Endothelial cell (in vitro differentiated cells): Measurements from ENCODE around the gene ANKS1B. TPM values are rescaled to one million over a fixed set of nuclear protein-coding genes. Genes with fewer than 3 reads are reported as not detected.

Experiments used
- DNase-seq: peaks from one replicate; pipeline ENCODE4 v3.0.0; 2021; ENCODE audit warnings: low spot score
- H3K27ac Mint-ChIP-seq: one replicate; pipeline ENCODE4 v1.8.0; 2021; ENCODE audit warnings: mixed read lengths, inconsistent platforms; ENCODE audit not compliant: unreplicated experiment
- H3K27me3 Mint-ChIP-seq: one replicate; pipeline ENCODE4 v1.8.0; 2021; ENCODE audit warnings: mild to moderate bottlenecking, moderate library complexity, mixed read lengths, inconsistent platforms; ENCODE audit not compliant: unreplicated experiment
- H3K36me3 Mint-ChIP-seq: one replicate; pipeline ENCODE4 v1.8.0; 2021; ENCODE audit warnings: mild to moderate bottlenecking, low read depth, mixed read lengths, inconsistent platforms; ENCODE audit not compliant: unreplicated experiment
- H3K4me1 Mint-ChIP-seq: one replicate; pipeline ENCODE4 v1.8.0; 2021; ENCODE audit warnings: mild to moderate bottlenecking, mixed read lengths, inconsistent platforms; ENCODE audit not compliant: unreplicated experiment
- H3K4me3 Mint-ChIP-seq: one replicate; pipeline ENCODE4 v1.8.0; 2021; ENCODE audit warnings: mild to moderate bottlenecking, mixed read lengths, inconsistent platforms; ENCODE audit not compliant: unreplicated experiment
- H3K9me3 Mint-ChIP-seq: one replicate; pipeline ENCODE4 v1.8.0; 2021; ENCODE audit warnings: mixed read lengths, inconsistent platforms; ENCODE audit not compliant: unreplicated experiment
- CTCF ChIP-seq: fragments of 200-600 bp; sonication (generic); IDR thresholded peaks from one replicate; pipeline ENCODE4 v1.5.0; 2021; ENCODE audit warnings: antibody characterized with exemption; ENCODE audit not compliant: unreplicated experiment
- total RNA-seq: library from RNA; stranded (reverse); fragmentation: NEBNext Ultra II Directional; extraction: Animal tissue kit (Norgen Biotek cat#: 25700); gene quantifications from one replicate; pipeline ENCODE4 v1.2.1, GENCODE V29; 2021; ENCODE audit not compliant: unreplicated experiment

The ANKS1B gene
- total RNA-seq, 1 donor from 2014 or later, result 2.6 TPM

GRCh38 chr12:99235381-99235780 is 749.4 kb downstream of the ANKS1B start:
- Mint-ChIP-seq H3K4me1 (no peaks in the 10 kb centered on the region), H3K36me3 (no peaks in the 10 kb centered on the region), H3K27me3 (no peaks in the 10 kb centered on the region), H3K9me3 (peaks cover 5% of the 10 kb centered on the region), H3K27ac (no peak overlapping the region), H3K4me3 (no peak overlapping the region)
- TF ChIP-seq CTCF, result no peak
- no peak for DNase-seq

DNA sequence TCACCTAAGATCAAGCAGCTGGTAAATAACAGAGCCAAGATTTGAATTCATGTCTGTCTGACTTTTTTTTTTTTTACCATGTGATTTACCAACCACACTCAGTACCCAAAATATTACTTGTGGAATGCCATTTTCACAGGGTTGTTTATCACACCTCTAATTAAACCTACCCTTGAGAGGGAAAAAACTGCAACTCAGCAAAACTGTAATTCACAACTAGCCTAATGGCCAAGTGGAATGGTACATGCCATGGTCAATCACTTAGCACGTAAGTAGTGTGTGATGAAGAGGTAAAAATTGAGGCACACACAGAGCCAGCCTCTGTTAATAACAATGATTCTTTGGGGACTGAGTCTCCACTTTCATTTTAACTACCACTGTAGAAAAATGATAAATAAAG is 750.0 kb downstream of the ANKS1B start:
- no peak for DNase-seq
- no peaks in the 10 kb centered on the region for H3K36me3 Mint-ChIP-seq
- H3K27ac Mint-ChIP-seq, result no peak overlapping the region
- no peak for TF ChIP-seq CTCF
- H3K9me3 Mint-ChIP-seq, result peaks cover 5% of the 10 kb centered on the region
- no peaks in the 10 kb centered on the region for H3K4me1 Mint-ChIP-seq
- no peaks in the 10 kb centered on the region for H3K27me3 Mint-ChIP-seq
- H3K4me3 Mint-ChIP-seq, result no peak overlapping the region

- no peaks in the 10 kb centered on the region for H3K36me3 Mint-ChIP-seq
- H3K27me3 Mint-ChIP-seq, result no peaks in the 10 kb centered on the region
- no peak for TF ChIP-seq CTCF
- H3K4me3 Mint-ChIP-seq, result no peak overlapping the region
- H3K4me1 Mint-ChIP-seq, result no peaks in the 10 kb centered on the region
- H3K27ac Mint-ChIP-seq, result no peak overlapping the region
- H3K9me3 Mint-ChIP-seq, result no peaks in the 10 kb centered on the region
- DNase-seq, result no peak
Observed at GRCh38 chr12:99232324-99232723, 752.4 kb downstream of the ANKS1B start.

- no peaks in the 10 kb centered on the region for H3K9me3 Mint-ChIP-seq
- H3K4me3 Mint-ChIP-seq, result no peak overlapping the region
- DNase-seq, result no peak
- no peaks in the 10 kb centered on the region for H3K36me3 Mint-ChIP-seq
- no peak for TF ChIP-seq CTCF
- H3K4me1 Mint-ChIP-seq, result no peaks in the 10 kb centered on the region
- no peaks in the 10 kb centered on the region for H3K27me3 Mint-ChIP-seq
- H3K27ac Mint-ChIP-seq, result no peak overlapping the region
Observed at GRCh38 chr12:99231031-99231430, 753.7 kb downstream of the ANKS1B start.

DNA sequence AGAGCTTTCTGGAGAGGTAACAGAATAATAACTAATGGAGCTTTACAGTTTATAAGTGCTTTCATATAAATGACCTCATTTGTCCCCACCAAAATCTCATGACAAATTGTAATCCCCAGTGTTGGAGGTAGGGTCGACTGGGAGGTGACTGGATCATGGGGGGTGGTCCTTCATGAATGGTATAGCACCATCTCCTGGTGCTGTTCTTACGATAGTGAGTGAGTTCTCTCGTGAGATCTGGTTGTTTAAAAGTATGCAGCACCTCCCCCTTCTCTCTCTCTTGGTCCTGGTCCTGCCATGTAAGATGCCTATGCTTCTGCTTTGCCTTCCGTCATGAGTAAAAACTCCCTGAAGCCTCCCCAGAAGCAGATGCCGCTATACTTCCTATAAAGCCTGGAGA is 760.5 kb downstream of the ANKS1B start:
- Mint-ChIP-seq H3K27ac (no peak overlapping the region), H3K27me3 (no peaks in the 10 kb centered on the region), H3K36me3 (no peaks in the 10 kb centered on the region), H3K9me3 (no peaks in the 10 kb centered on the region), H3K4me1 (no peaks in the 10 kb centered on the region), H3K4me3 (no peak overlapping the region)
- no peak for DNase-seq
- TF ChIP-seq CTCF, result no peak
